Endothelial cell of umbilical vein (primary cell): ENCODE measurements around the gene CDCA5. TPM values are rescaled to one million over a fixed set of nuclear protein-coding genes. Genes with fewer than 3 reads are reported as not detected.

Experiments used
- BruUV-seq: library from RNA; stranded (reverse); fragments of 400-500 nt; replicated peaks from 2 replicates; lab custom pipeline; 2021; lab: Mats Ljungman, UMichigan
- CTCF ChIA-PET: fragments of 300-600, 350-600 bp; sonication (Branson Sonifier 250); formaldehyde crosslinking; loops from one replicate; lab custom pipeline; 2021; ENCODE audit warnings: antibody characterized with exemption, inconsistent platforms; lab: Charles Lee
- POLR2A ChIA-PET: fragments of 300-600, 350-600 bp; sonication (Branson Sonifier 250); formaldehyde crosslinking; loops from one replicate; lab custom pipeline; 2021; ENCODE audit warnings: antibody characterized with exemption, inconsistent platforms; lab: Charles Lee
- DNase-seq: peaks from one replicate; pipeline ENCODE4 v3.0.0-alpha.2; 2011; ENCODE audit warnings: low read depth, low spot score
- FAIRE-seq: peaks from 2 replicates; lab custom pipeline; 2011; peaks lifted over from hg19 to GRCh38; lab: Jason Lieb, UNC
- H2AFZ ChIP-seq: 2 replicates; pipeline ENCODE4 v1.6.0; 2012; ENCODE audit warnings: low read depth, low read length, control low read depth, inconsistent platforms
- H3K27ac ChIP-seq: 2 replicates; pipeline ENCODE4 v1.5.1; 2011; ENCODE audit warnings: low read depth, mild to moderate bottlenecking, control low read depth, low read length, moderate library complexity; ENCODE audit not compliant: insufficient read depth
- H3K27me3 ChIP-seq, 2 experiments: 2 replicates each; pipeline versions ENCODE4 v1.6.0 to v1.6.1; 2011; ENCODE audit warnings: low read length in 2 of 2, mixed read lengths in 1 of 2; ENCODE audit not compliant: control insufficient read depth in 2 of 2, insufficient read depth in 2 of 2
- H3K36me3 ChIP-seq, 2 experiments: 2 replicates in 1 of 2; 3 replicates in 1 of 2; pipeline ENCODE4 v1.5.1; 2011; ENCODE audit warnings: low read length in 2 of 2, mild to moderate bottlenecking in 1 of 2, moderate library complexity in 1 of 2; ENCODE audit not compliant: control insufficient read depth in 2 of 2, insufficient read depth in 2 of 2; ENCODE audit errors: extremely low read depth in 1 of 2
- H3K4me1 ChIP-seq: 3 replicates; pipeline ENCODE4 v1.5.1; 2011; ENCODE audit warnings: mild to moderate bottlenecking, low read length; ENCODE audit not compliant: control insufficient read depth, insufficient read depth; ENCODE audit errors: extremely low read depth
- H3K4me2 ChIP-seq: 2 replicates; pipeline ENCODE4 v1.6.1; 2011; ENCODE audit warnings: low read length, control low read depth, mixed read lengths; ENCODE audit not compliant: insufficient read depth
- H3K4me3 ChIP-seq, 3 experiments: fragments of 200-600 bp in 1 of 3; sonication (generic), shearing (Covaris generic) in 1 of 3; replicated peaks in 1 of 3; 2 replicates each; pipeline ENCODE4 v1.5.1; 2011 to 2016; ENCODE audit warnings: control low read depth in 3 of 3, low read length in 3 of 3, mild to moderate bottlenecking in 2 of 3, inconsistent platforms in 1 of 3, low read depth in 1 of 3, moderate library complexity in 1 of 3; ENCODE audit not compliant: insufficient read depth in 1 of 3
- H3K79me2 ChIP-seq: 2 replicates; pipeline ENCODE4 v1.6.0; 2012; ENCODE audit warnings: low read length, inconsistent platforms; ENCODE audit not compliant: control insufficient read depth, insufficient read depth
- H3K9ac ChIP-seq: replicated peaks from 2 replicates; pipeline ENCODE3; 2011; ENCODE audit warnings: low read length, control low read depth; ENCODE audit not compliant: insufficient read depth; ENCODE audit errors: extremely low read depth
- H3K9me1 ChIP-seq: replicated peaks from 3 replicates; pipeline ENCODE4 v1.6.0; 2011; ENCODE audit warnings: mild to moderate bottlenecking, low read length; ENCODE audit not compliant: control insufficient read depth, insufficient read depth; ENCODE audit errors: extremely low read depth
- H3K9me3 ChIP-seq: replicated peaks from 2 replicates; pipeline ENCODE4 v1.5.1; 2012; ENCODE audit warnings: low read length, inconsistent platforms; ENCODE audit not compliant: control insufficient read depth, insufficient read depth
- H4K20me1 ChIP-seq: replicated peaks from 2 replicates; pipeline ENCODE3; 2011; ENCODE audit warnings: mild to moderate bottlenecking, low read length; ENCODE audit not compliant: control insufficient read depth, insufficient read depth; ENCODE audit errors: extremely low read depth
- EZH2 ChIP-seq: IDR thresholded peaks from 2 replicates; pipeline ENCODE4 v1.6.1; 2012; ENCODE audit warnings: borderline replicate concordance, low read depth, mild to moderate bottlenecking, moderate library complexity, low read length, inconsistent platforms; ENCODE audit not compliant: severe bottlenecking
- FOS ChIP-seq: IDR thresholded peaks from 2 replicates; pipeline ENCODE4 v1.6.1; 2011; ENCODE audit warnings: mild to moderate bottlenecking, low read length, moderate library complexity, borderline replicate concordance; ENCODE audit not compliant: insufficient read depth
- GATA2 ChIP-seq: IDR thresholded peaks from 2 replicates; pipeline ENCODE4 v1.7.0; 2011; ENCODE audit warnings: low read depth, mild to moderate bottlenecking, moderate library complexity, mixed read lengths, low read length; ENCODE audit not compliant: insufficient read length, insufficient read depth
- JUN ChIP-seq: IDR thresholded peaks from 2 replicates; pipeline ENCODE4 v1.6.1; 2011; ENCODE audit warnings: borderline replicate concordance, low read depth; ENCODE audit not compliant: insufficient read length, insufficient read depth
- MYC ChIP-seq: IDR thresholded peaks from one replicate; pipeline ENCODE4 v1.6.1; 2011; ENCODE audit warnings: mild to moderate bottlenecking, low read depth, low read length
- POLR2A ChIP-seq: IDR thresholded peaks from 2 replicates; pipeline ENCODE4 v1.6.1; 2012; ENCODE audit warnings: low read depth, mild to moderate bottlenecking, control low read depth, low read length
- POLR2AphosphoS5 ChIP-seq: IDR thresholded peaks from 2 replicates; pipeline ENCODE4 v1.6.1; 2012; ENCODE audit warnings: low read depth, mild to moderate bottlenecking, control low read depth, low read length, moderate library complexity; ENCODE audit not compliant: insufficient read depth
- dilution Hi-C: fragments of 300-500 bp; cut with MboI; formaldehyde crosslinking; loops from one replicate; pipeline ENCODE4 v1.15.0; 2019; ENCODE audit warnings: low sequenced_read_pairs; ENCODE audit not compliant: extremely low pct_ligation_motif_present
- intact Hi-C: fragments of 100-400 bp; cut with micrococcal nuclease; formaldehyde crosslinking; loops from one replicate; pipeline ENCODE4 v1.10.0; 2022
- polyA plus RNA-seq, 4 experiments: library from polyadenylated mRNA; depleted of rRNA in 3 of 4; stranded (reverse) in 3 of 4; unstranded in 1 of 4; fragments of >200 nt; gene quantifications; 2 replicates each; pipeline versions ENCODE4 v1.2.1 to v1.2.3, GENCODE V29; 2011 to 2012; ENCODE audit warnings: missing spikeins in 1 of 4
- total RNA-seq: library from RNA; stranded (reverse); gene quantifications from 2 replicates; pipeline ENCODE4 v1.2.3, GENCODE V29; 2021
- TF ChIP-seq, protein P1 (sequence below): IDR thresholded peaks from 2 replicates; pipeline ENCODE4 v1.6.1; 2011; ENCODE audit not compliant: insufficient read depth, insufficient read length
- TF ChIP-seq, protein P2 (sequence below), 2 donors: IDR thresholded peaks; 1 replicate in 1 of 2; 2 replicates in 1 of 2; pipeline ENCODE4 v1.5.1; 2011; ENCODE audit warnings: low read length in 2 of 2, mild to moderate bottlenecking in 2 of 2, moderate library complexity in 2 of 2, control low read depth in 1 of 2, inconsistent platforms in 1 of 2, low read depth in 1 of 2; ENCODE audit not compliant: insufficient read depth in 1 of 2; ENCODE audit errors: extremely low read depth in 1 of 2

Gene CDCA5
- total and polyA plus RNA-seq, 2 donors (not counting 3 experiments of a cell fraction or from before 2014, with no cell fraction given) = 16.4 to 35.7 TPM

DNA sequence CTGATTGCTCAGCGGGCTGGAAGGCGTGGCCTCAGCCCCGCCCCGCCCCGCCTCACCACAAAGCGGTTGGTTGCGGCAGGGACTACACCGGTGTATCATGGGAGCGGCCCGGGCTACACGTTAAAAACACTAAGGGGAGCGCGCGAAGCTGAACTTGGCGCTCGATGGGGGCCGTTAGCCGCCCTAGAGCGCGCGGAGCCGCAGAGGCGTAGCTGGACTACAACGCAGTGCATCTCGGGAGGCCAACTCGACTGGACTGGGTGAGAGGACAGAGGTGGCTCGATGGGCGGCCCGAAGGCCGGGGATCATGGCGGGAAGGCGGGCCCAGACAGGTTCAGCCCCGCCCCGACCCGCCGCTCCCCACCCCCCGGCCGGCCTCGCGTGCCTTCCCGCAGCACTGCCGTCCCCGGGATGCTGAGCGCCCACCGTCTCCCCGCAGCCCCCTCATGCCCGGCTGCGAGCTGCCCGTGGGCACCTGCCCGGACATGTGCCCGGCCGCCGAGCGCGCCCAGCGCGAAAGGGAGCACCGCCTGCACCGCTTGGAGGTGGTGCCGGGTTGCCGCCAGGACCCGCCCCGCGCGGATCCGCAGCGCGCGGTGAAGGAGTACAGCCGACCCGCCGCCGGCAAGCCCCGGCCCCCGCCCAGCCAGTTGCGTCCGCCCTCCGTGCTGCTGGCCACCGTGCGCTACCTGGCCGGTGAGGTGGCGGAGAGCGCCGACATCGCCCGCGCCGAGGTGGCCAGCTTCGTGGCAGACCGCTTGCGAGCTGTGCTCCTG is 42.8 kb downstream of the CDCA5 start, which contains the start of gene SAC3D1:
SAC3D1 (plus strand) TSS at position 364 of the 776 bp plus-strand sequence; CDS start at position 447, 83 bp downstream.
- Histone ChIP-seq H3K4me2 (peak within 1 kb of the TSS; percentile 56), H3K4me1 (peaks cover 9% of the 10 kb centered on the region), H4K20me1 (no peaks in the 10 kb centered on the region), H3K4me3 (peak within 1 kb of the TSS; percentile 44 to 62 (median 58)), H2AFZ (peak within 1 kb of the TSS; percentile 97), H3K9ac (peak within 1 kb of the TSS; percentile 74), H3K79me2 (no peaks in the 10 kb centered on the region), H3K27ac (peak within 1 kb of the TSS; percentile 66), H3K36me3 (peaks cover 2 to 13% of the 10 kb centered on the region in 2 experiments), H3K27me3 (no peaks in the 10 kb centered on the region), H3K9me1 (no peaks in the 10 kb centered on the region), H3K9me3 (no peaks in the 10 kb centered on the region)
- no TSS peak for BruUV-seq
- intact Hi-C loops = loop anchor here (1.0 to 2.0 kb wide), 2 partner anchors 14 to 70 kb away; partner anchors contain the start of genes SNX15 and TM7SF2
- ChIA-PET POLR2A (interaction anchor here (1.0 kb wide), 1 partner anchor 27 kb away, joined by 3 read pairs; the partner anchor contains the start of gene ARL2), CTCF (interaction anchor here (0.6 to 2.1 kb wide), 3 partner anchors 13 to 27 kb away, joined by 3 to 6 read pairs (median 5); partner anchors contain the start of genes ARL2 and SNX15)
- peak; percentile 91 for FAIRE-seq
- dilution Hi-C loops = no loop called here
- peak; percentile 75 for TF ChIP-seq POLR2AphosphoS5
- TF ChIP-seq, protein P1, sequence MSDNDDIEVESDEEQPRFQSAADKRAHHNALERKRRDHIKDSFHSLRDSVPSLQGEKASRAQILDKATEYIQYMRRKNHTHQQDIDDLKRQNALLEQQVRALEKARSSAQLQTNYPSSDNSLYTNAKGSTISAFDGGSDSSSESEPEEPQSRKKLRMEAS = no peak
- TF ChIP-seq EZH2 = no peak
- TF ChIP-seq JUN = no peak
- no peak for TF ChIP-seq GATA2
- no peak for TF ChIP-seq FOS
- peak; percentile 67 for TF ChIP-seq POLR2A
- TF ChIP-seq, protein P2, sequence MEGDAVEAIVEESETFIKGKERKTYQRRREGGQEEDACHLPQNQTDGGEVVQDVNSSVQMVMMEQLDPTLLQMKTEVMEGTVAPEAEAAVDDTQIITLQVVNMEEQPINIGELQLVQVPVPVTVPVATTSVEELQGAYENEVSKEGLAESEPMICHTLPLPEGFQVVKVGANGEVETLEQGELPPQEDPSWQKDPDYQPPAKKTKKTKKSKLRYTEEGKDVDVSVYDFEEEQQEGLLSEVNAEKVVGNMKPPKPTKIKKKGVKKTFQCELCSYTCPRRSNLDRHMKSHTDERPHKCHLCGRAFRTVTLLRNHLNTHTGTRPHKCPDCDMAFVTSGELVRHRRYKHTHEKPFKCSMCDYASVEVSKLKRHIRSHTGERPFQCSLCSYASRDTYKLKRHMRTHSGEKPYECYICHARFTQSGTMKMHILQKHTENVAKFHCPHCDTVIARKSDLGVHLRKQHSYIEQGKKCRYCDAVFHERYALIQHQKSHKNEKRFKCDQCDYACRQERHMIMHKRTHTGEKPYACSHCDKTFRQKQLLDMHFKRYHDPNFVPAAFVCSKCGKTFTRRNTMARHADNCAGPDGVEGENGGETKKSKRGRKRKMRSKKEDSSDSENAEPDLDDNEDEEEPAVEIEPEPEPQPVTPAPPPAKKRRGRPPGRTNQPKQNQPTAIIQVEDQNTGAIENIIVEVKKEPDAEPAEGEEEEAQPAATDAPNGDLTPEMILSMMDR (IDR thresholded peaks at IDR 0.05; ENCODE audit: extremely low read depth in 1 of 2, insufficient read depth in 1 of 2, low read depth in 1 of 2, low read length in 2 of 2) = no peak
- TF ChIP-seq MYC = no peak
- peak; percentile 92 for DNase-seq
